ENCODE data around the gene PCP2.

GRCh38 chr19:7681340-7682174 is 48.0 kb upstream of the PCP2 start:
- TF ChIP-seq CTCF (conservative IDR thresholded peaks at IDR 0.05) = no peak; the same call in 1 of the 2 replicates
- TF ChIP-seq ZFX (IDR thresholded peaks at IDR 0.05) = no peak
